GM21717 (cell line): Measurements from ENCODE around the gene MIP.
A peak's percentile ranks its signal among the peaks of the same experiment; 100 is the strongest.
"Not testable (repeated sequence)": the region's sequence is repeated elsewhere in the genome, so short reads cannot be mapped to it uniquely, and the experiment has no call there.

Experiments used
- ATAC-seq: cut with Tn5 transposase; IDR thresholded peaks from one replicate; pipeline ENCODE4 v1.9.1; 2021; ENCODE audit warnings: mild to moderate bottlenecking, moderate library complexity; ENCODE audit not compliant: unreplicated experiment

Gene MIP

DNA sequence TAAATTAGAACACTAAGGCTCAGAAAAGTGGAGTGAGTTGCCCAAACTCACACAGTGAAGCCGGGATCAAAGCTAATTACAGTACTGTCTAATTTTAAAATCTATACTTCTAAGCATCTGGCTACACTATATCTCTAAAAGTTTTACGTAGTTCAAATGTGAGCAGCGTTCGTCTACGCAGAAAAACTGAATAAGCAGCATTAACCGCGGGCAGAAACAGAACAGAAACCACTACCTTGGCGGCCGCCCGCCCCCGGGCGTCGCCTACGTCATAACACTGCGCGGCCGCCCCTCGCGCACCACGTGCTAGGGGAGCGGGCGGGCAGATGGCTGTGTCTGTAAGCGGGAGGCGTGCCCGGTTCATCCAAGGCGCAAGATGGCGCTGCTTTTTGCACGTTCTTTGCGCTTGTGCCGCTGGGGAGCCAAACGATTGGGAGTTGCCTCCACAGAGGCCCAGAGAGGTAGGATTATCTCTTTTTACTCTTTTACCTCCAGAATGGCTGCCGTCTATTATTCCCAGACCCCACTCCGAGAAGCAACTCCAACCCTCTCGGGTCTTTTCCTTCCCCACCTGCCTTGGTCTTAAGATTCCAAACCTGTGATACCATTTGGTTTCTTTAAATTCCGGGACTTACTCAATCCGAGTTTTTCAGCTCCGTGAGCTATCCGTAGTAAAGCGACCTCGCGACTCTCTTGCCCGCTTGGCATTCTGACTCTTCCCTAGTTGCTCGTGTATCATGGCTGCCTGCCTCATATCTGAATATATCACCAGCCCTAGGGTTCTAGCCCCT, 14.0 kb upstream of the MIP start, which contains the start of gene SPRYD4:
Gene SPRYD4, plus strand, starts transcription at position 363 of the 791 bp plus-strand sequence. Its CDS starts 14 bp downstream, at position 377.
- peak; percentile 79 for ATAC-seq

DNA sequence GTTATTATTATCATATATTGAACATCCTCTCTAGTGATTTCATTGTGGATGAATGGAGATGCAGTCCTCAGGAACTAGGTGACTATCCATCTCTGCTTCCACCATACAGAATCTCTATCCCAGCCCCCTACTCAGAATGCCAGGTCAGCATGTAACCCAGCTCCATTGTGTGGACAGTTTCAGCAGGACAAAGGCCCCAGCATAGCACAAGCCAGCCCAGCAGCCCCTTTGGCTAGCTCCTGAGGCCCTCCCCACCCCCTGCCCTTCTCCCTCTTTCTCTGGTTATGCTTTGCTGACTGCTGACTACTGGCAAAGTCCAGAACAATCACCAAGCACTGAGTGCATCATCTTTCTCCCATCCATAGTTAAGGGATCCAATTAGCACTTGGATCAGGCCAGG, 8.1 kb upstream of the MIP start:
- ATAC-seq: no peak

DNA sequence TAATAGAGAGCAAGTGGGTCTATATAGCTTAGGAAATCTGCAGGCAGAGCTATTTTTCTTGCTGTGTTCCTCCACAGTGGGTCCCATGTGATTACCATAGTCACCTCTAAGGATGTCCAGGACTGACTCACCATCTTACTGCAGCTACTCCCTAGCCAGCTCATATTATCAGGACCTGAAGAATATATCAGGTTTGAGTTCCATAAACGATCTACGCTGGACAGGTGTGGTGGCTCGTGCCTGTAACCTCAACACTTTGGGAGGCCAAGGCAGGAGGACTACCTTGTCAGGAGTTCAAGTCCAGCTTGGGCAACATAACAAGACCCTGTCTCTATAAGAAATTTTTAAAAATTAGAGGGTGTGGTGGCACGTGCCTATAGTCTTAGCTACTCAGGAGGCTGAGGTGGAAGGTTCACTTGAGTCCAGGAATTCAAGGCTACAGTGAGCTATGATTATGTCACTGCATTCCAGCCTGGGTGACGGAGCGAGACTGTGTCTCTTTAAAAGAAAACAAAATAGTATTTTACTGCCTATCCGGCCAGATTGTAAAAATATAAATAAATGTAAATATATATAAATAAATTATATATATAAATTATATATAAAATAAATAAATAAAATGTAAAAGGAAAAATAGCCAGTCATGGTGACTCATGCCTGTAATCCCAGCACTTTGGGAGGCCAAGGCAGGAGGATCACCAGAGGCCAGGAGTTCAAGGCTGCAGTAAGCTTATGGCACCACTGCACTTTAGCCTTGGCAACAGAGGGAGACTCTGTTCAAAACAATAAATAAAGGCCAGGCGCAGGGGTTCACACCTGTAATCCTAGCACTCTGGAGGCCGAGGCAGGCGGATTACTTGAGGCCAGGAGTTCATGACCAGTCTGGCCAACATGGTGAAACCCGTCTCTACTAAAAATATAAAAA, 7.0 kb upstream of the MIP start:
- no peak for ATAC-seq

DNA sequence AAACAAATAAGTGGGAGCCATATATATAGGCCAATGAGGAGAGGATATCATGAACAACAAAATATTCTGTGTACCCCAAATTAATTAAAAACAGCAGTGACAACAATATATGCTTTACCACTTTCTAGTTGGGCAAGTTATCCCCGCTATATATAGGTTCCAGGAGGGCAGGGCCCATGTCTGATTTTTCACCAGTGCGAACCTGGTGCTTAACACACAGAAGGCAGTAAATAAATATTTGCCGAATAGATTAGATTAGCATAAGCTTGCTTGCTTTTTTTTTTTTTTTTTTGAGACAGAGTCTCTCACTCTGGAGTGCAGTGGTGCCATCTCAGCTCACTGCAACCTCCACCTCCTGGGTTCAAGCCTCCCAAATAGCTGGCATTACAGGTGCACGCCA, 3.4 kb upstream of the MIP start:
- no peak for ATAC-seq

GRCh38 chr12:56451147-56451546, 3.3 kb downstream of the MIP start:
- no peak for ATAC-seq

DNA sequence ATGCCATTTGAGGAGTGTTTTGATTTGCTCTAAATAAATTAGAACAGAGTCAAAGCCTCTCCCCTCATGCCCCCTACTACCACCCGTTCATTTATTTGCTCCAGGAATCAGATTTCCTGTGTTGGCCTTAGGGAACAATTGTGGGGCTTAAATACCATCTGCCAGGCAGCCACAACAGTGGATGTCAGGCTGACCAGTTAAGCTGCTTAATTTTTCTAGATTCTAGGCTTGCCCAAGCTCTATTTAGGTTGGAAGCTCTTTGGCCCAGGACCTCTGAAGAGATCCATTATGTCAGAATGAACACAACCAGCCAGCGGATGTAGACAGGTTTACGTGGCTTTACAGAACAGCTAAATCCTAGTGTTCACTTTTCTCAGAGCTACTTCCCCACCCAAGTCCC, 4.2 kb downstream of the MIP start:
- ATAC-seq: no peak

DNA sequence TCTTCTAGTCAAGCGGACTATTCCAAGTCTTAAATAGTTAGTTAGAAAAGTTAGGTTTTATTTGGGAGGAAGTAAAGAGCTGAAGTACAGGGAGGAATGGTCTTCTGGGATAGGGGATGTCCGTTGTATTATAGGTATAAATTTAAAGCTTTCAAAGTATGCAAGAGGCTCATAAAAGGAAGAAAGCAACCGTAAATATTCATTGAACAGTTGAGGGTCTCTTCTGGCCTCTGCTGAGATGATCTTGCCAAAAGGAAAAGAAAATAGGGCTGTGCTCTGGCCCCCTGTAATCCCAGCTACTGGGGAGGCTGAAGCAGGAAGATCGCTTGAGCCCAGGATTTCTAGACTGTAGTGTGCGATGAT, 4.9 kb downstream of the MIP start:
- ATAC-seq: no peak

GRCh38 chr12:56448860-56449621, 5.4 kb downstream of the MIP start, which contains the start of gene TIMELESS:
TSS of gene TIMELESS (minus strand) at chr12:56449426. CDS start at chr12:56434170, 15,256 bp downstream.
- peak; percentile 89 for ATAC-seq

DNA sequence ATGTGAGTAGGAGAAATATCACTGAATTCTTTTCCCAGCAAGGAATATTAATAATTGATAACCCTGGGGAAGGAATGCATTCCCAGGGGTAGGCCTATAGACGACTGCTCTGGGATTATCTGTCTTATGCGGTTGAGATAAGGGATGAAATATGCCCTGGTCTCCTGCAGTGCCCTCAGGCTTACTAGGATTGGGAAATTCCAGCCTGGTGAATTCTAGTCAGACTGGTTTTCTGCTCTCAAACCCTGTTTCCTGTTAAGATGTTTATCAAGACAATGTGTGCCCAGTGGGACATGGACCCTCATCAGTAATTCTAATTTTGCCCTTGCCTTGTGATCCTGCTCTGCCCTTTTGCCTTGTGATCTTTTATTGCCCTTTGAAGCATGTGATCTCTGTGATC, 11.2 kb downstream of the MIP start:
- not testable (repeated sequence) for ATAC-seq

DNA sequence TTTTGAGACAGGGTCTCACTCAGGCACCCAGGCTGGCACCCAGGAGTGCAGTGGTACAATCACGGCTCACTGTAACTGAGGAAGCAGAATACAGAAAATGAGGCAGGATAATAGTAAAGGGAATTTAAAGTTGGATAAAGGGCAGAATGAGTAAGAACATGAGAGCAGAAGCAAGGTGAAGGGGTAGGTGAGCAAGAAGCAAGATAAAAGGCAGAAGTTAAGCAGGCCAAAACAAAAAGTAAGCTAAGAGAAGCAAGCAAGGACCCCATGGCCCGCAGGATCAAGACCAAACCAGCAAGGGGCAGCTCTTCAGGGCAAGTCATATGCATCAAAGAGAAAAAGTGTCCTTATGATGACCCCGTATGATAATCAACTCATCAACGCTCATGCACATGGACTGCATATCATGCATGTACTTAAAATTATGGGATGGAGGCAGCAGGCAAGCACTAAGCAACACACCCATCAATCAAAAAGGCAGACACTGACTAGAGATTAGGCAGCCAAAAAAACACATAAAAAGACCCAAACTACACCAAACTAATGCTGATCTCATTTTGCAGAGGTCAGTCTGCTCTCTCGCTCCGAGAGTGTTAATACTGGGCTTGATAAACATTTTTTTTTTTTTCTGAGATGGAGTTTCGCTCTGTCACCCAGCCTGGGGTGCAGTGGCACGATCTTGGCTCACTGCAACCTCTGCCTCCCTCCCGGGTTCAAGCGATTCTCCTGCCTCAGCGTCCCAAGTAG, 16.9 kb downstream of the MIP start:
- ATAC-seq: no peak

DNA sequence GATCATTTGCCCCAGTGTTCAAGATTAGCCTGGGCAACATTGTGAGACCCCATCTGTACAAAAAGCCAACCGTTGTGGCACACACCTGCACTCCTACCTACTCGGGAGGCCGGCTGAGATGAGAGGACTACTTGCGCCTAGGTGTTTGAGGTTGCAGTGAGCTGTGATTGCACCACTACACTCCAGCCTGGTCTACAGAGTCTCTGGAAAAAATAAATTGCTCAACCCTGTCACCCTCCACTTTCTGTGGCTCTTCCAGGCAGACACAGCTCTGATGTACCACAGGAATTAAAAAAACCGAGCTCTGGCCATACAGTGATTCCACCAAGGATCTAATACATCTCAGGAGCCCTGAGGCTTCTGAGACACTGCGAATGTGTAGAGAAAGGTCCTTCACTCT, 19.6 kb downstream of the MIP start:
- ATAC-seq: no peak

- no peak for ATAC-seq
Observed at GRCh38 chr12:56431850-56432249, 22.6 kb downstream of the MIP start.

GRCh38 chr12:56431288-56431687, 23.2 kb downstream of the MIP start:
- no peak for ATAC-seq

DNA sequence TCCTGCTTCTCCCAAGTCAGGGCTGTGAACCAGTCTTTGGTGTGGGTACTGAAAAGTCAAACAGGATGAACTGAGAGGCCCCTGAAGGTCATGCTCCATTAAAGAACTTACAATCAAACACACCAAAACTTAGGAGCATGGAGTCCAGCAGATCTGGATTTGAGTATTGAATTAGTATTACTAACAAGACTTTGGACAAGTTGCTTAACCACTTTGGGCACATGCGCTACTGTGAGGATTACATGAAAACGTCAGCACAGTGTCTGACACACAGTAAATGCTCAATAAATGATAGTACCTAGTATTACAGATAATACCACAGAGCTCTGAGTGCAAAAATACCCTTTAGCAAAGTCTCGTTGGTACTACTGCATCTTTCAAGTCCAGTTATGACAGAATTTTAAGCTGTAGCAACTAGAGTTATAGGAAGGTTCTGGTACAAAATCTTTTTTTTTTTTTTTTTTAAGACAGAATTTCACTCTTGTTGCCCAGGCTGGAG, 28.5 kb downstream of the MIP start:
- no peak for ATAC-seq

DNA sequence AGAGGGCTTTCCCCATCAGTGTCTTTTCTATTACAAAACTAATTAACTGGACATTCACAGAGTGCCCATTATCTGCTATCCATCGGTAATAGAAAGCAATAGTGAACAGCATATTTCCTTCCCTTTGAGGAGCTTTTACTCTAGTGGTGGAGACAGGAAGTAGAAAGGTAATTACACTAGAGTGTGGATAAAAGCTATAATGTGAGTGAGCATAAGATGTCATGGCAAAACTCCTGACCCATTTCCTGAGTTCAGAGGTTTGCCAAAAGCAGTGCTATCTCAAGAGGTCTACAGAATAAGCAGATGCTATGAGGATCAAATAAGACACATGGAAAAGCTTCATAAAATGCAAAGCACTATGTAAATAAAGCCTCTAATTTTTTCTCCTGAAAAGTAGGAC, 29.3 kb downstream of the MIP start:
- no peak for ATAC-seq

DNA sequence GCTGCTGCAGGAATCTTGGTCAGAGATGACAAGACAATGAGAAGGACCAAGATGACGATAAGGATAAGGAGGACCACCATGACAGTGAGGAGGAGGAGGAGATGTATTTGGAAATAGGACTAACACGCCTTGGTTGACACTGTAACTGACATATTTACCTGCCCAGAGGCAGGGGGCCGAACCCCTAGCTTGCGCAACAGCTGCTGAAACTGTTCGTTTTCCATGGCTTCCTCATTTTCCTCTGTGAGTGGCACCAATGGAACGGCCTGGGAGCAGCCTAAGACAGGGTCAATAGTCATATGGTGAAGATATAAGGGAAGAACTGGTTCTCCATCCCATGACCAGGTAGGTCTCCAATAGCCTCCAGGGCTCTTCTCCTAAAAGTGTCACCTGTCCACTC, 34.0 kb downstream of the MIP start:
- ATAC-seq: no peak

GRCh38 chr12:56417739-56418138, 36.7 kb downstream of the MIP start:
- no peak for ATAC-seq

GRCh38 chr12:56414401-56414800, 40.1 kb downstream of the MIP start:
- no peak for ATAC-seq

DNA sequence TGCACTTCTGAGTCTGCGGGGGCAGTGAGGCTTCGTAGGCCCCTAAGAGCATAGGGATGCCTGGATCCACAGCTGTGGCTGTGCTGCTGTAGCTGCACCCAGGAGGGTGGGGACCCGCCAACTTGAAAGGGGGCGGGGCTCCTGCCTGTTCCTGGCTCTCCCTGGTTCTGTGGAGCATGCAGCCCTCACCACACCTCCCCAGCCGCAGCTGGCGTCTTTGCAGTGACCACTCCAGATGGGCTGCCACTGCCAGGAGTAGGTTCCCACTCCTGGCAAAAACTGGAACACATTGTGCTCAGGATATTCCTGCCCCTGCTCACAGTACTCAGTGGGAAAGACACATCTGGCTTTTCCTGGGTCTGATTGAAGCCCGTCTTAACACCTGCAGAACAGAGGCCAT, 41.1 kb downstream of the MIP start:
- ATAC-seq: no peak
